HL-60 (cell line): Measurements from ENCODE around the gene COQ10A.

Experiments
- POLR2AphosphoS5 ChIP-seq: IDR thresholded peaks from 2 replicates; pipeline ENCODE4 v1.6.1; 2012; ENCODE audit warnings: low read depth
- SPI1 ChIP-seq: IDR thresholded peaks from 2 replicates; pipeline ENCODE4 v1.6.1; 2012; ENCODE audit warnings: low read depth, mild to moderate bottlenecking, borderline replicate concordance
- TF ChIP-seq, protein P1 (sequence below): IDR thresholded peaks from one replicate; pipeline ENCODE4 v1.5.1; 2011; ENCODE audit warnings: low read length, control low read depth, inconsistent platforms; ENCODE audit not compliant: insufficient read depth

DNA sequence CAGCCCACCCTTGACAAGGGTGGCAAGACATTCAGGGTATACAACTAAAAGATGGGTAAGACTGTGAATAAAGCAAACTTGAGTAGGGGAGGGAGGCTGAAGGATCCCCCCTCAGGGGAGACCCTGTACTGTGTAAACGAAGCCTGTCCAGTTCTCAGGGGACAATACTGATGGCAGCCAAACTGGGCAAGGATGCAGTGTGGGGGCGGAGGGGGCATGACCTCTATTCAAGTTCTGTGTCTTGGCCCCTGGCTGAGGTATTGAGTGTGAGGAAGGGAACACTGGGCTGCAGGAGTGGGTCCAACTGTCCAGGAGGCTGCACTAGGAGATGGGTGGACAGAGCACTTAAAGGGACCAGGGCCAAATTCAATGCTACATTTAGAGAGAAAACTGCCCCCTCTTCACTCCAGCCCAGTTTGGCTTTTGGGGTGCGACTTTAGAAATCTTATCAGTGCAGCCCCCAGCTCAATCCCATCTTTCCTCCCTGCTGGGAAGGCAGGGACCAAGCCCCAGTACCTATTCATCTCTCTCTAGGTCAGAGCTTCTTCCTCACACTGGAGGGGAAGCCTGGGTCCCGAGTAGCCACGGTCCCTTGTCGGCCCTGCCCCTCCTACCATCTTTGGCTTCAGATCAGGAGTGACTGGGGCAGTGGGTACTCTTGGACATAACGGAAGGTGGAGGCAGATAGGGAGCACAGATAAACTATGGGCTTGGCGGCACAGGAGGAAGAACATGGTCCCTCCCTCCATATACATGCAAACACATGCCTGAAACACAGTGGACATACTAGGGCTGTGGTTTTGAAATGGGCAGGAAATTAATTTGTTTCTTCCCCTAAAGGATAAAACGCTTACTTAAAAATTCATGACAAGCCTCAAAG, 25.1 kb upstream of the COQ10A start:
- TF ChIP-seq POLR2AphosphoS5 (no peak), SPI1 (no peak)
- TF ChIP-seq, protein P1, sequence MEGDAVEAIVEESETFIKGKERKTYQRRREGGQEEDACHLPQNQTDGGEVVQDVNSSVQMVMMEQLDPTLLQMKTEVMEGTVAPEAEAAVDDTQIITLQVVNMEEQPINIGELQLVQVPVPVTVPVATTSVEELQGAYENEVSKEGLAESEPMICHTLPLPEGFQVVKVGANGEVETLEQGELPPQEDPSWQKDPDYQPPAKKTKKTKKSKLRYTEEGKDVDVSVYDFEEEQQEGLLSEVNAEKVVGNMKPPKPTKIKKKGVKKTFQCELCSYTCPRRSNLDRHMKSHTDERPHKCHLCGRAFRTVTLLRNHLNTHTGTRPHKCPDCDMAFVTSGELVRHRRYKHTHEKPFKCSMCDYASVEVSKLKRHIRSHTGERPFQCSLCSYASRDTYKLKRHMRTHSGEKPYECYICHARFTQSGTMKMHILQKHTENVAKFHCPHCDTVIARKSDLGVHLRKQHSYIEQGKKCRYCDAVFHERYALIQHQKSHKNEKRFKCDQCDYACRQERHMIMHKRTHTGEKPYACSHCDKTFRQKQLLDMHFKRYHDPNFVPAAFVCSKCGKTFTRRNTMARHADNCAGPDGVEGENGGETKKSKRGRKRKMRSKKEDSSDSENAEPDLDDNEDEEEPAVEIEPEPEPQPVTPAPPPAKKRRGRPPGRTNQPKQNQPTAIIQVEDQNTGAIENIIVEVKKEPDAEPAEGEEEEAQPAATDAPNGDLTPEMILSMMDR: no peak
